ENCODE data around the gene MEIG1. TPM values are rescaled to one million over a fixed set of nuclear protein-coding genes. Genes with fewer than 3 reads are reported as not detected.

MEIG1 gene
- total RNA-seq, 1 experiment from 2014 or later = not detected

DNA sequence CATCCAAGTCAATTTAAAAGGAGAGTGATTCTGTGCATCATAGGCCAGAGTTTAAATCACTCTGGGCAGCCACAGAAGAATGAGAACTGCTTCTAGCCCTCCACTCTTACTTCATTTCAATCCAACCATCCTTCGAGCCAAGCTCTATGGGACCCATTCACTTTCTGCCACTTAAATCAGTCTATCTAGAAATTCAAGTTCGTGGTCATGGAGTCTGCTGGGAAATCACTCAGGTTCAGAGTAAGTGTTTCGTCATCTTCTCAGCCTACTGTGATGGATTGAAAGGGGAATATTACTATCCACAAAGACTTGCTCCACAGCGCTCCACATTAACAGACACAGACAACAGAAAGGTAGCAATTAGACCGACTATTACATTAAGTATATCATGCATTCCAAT, 9.9 kb upstream of the MEIG1 start:
- Mint-ChIP-seq H3K36me3 (ENCODE audit: insufficient read depth, unreplicated experiment) (peaks cover 64% of the 10 kb centered on the region), H3K27me3 (ENCODE audit: insufficient read depth, unreplicated experiment) (no peaks in the 10 kb centered on the region), H3K4me1 (ENCODE audit: low read depth, unreplicated experiment) (no peaks in the 10 kb centered on the region), H3K27ac (ENCODE audit: unreplicated experiment) (no peak overlapping the region), H3K4me3 (ENCODE audit: unreplicated experiment) (no peak overlapping the region), H3K9me3 (ENCODE audit: unreplicated experiment) (no peaks in the 10 kb centered on the region)
- Histone ChIP-seq H3K9me3 (no peaks in the 10 kb centered on the region), H3K4me1 (no peaks in the 10 kb centered on the region), H3K36me3 (ENCODE audit: control insufficient read depth, insufficient read depth, low read length) (peaks cover 6% of the 10 kb centered on the region), H3K4me3 (ENCODE audit: low read depth, low read length) (no peak overlapping the region), H3K27me3 (replicated peaks; ENCODE audit: control insufficient read depth, insufficient read depth, low read length) (no peaks in the 10 kb centered on the region)
- ChIA-PET POLR2A (no interaction called here), CTCF (interaction anchor here (1.2 kb wide), 1 partner anchor 155 kb away, joined by 4 read pairs; no protein-coding TSS in a partner anchor)
- BruUV-seq (replicated peaks) = no TSS peak
- TF ChIP-seq, protein P1, sequence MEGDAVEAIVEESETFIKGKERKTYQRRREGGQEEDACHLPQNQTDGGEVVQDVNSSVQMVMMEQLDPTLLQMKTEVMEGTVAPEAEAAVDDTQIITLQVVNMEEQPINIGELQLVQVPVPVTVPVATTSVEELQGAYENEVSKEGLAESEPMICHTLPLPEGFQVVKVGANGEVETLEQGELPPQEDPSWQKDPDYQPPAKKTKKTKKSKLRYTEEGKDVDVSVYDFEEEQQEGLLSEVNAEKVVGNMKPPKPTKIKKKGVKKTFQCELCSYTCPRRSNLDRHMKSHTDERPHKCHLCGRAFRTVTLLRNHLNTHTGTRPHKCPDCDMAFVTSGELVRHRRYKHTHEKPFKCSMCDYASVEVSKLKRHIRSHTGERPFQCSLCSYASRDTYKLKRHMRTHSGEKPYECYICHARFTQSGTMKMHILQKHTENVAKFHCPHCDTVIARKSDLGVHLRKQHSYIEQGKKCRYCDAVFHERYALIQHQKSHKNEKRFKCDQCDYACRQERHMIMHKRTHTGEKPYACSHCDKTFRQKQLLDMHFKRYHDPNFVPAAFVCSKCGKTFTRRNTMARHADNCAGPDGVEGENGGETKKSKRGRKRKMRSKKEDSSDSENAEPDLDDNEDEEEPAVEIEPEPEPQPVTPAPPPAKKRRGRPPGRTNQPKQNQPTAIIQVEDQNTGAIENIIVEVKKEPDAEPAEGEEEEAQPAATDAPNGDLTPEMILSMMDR (IDR thresholded peaks at IDR 0.05; ENCODE audit: insufficient read depth in 1 of 2, low read depth in 1 of 2, low read length in 1 of 2, severe bottlenecking in 1 of 2, unreplicated experiment in 1 of 2) = no peak
- DNase-seq = no peak
- intact Hi-C loops (cut with micrococcal nuclease; ENCODE audit: unreplicated experiment) = no loop called here

DNA sequence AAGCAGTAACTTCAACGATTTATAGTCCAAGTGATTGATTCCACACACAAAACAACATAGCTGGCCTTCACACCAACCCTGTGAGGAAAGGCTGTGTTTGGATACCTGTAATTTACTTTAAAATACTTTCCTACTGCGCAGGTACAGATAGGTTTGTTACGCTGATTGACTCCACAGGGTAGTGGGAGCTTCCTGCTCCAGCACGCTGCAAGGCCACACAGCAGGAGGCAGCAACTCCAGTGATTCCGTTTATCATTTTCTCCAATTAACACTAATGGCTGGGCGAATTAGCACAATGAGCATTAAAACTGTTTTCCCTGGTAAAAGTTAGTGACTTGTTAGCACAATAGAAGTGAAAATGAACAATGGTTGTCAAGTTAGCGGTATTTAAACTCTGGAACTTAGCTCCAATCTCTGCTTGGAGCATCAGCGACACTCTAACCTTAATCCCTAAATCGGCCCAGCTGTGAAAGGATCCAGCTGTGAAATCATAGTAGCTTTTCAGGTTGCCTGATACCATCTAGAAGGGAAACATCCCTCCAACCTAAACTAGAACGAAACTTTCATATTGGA, 6.3 kb upstream of the MEIG1 start:
- Mint-ChIP-seq H3K9me3 (ENCODE audit: unreplicated experiment) (no peaks in the 10 kb centered on the region), H3K4me1 (ENCODE audit: low read depth, unreplicated experiment) (peaks cover 6% of the 10 kb centered on the region), H3K27ac (ENCODE audit: unreplicated experiment) (peak overlapping the region; percentile 99), H3K4me3 (ENCODE audit: unreplicated experiment) (peak overlapping the region; percentile 87), H3K27me3 (ENCODE audit: insufficient read depth, unreplicated experiment) (no peaks in the 10 kb centered on the region), H3K36me3 (ENCODE audit: insufficient read depth, unreplicated experiment) (peaks cover 31% of the 10 kb centered on the region)
- peaks cover 4% of the 10 kb centered on the region; the same call in 1 of the 2 replicates for H3K4me1 ChIP-seq
- H3K9me3 ChIP-seq = no peaks in the 10 kb centered on the region
- no peaks in the 10 kb centered on the region for H3K36me3 ChIP-seq (ENCODE audit: control insufficient read depth, insufficient read depth, low read length)
- TF ChIP-seq, protein P1 (IDR thresholded peaks at IDR 0.05; ENCODE audit: insufficient read depth in 1 of 2, low read depth in 1 of 2, low read length in 1 of 2, severe bottlenecking in 1 of 2, unreplicated experiment in 1 of 2) = no peak
- ChIA-PET CTCF (interaction anchor here (0.6 to 2.2 kb wide), 7 partner anchors 13 to 393 kb away, joined by 3 to 12 read pairs (median 6); partner anchors contain the start of genes CDNF, HSPA14, MSANTD7 and NMT2), POLR2A (interaction anchor here (0.6 to 2.2 kb wide), 6 partner anchors 30 to 424 kb away, joined by 3 to 25 read pairs (median 3); partner anchors contain the start of genes CDNF, HSPA14, MSANTD7 and SUV39H2)
- peak overlapping the region; percentile 85 for H3K4me3 ChIP-seq (ENCODE audit: low read depth, low read length)
- no peaks in the 10 kb centered on the region for H3K27me3 ChIP-seq (replicated peaks; ENCODE audit: control insufficient read depth, insufficient read depth, low read length)
- TSS peak; percentile 44 for BruUV-seq (replicated peaks)
- DNase-seq = peak in 1 of 2 experiments; percentile 24
- intact Hi-C loops (cut with micrococcal nuclease; ENCODE audit: unreplicated experiment) = loop anchor here (1.0 to 10.0 kb wide), 2 partner anchors 378 to 454 kb away; no protein-coding TSS in a partner anchor

DNA sequence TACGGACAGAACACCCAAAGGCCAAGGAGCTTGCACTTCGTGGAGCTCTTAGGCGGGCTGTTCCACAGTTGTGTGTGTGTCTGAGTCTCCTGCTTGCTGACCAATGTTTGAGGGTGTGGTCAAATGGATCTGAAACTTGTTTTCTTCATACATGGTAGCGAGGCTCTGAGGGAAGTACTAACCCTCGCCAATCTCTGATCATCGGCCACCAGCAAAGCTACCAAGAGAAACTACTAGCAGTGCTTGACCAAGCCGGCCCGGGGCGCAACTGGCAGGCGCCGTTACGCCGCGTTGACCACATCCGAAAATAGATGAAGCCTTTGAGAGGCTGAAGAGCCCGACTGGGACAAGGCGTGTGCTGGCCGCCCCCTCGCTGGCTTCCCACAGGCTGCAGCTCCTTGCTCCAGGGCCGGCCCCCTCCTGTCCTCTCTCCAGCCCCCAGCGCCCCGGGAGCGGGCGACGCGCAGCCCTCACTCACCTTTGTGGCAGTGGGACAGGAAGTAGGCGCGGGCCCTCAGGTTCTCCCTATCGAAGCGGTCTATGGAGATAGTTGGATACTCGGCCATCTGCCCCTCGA, 5.7 kb upstream of the MEIG1 start:
- BruUV-seq (replicated peaks) = no TSS peak
- no peaks in the 10 kb centered on the region for H3K27me3 Mint-ChIP-seq (ENCODE audit: insufficient read depth, unreplicated experiment)
- H3K9me3 ChIP-seq = no peaks in the 10 kb centered on the region
- CTCF ChIA-PET = interaction anchor here (0.6 to 2.2 kb wide), 7 partner anchors 12 to 768 kb away, joined by 3 to 12 read pairs (median 5); partner anchors contain the start of genes CDNF, HSPA14 and MSANTD7
- peaks cover 6% of the 10 kb centered on the region for H3K4me1 Mint-ChIP-seq (ENCODE audit: low read depth, unreplicated experiment)
- no peaks in the 10 kb centered on the region for H3K27me3 ChIP-seq (replicated peaks; ENCODE audit: control insufficient read depth, insufficient read depth, low read length)
- H3K36me3 Mint-ChIP-seq (ENCODE audit: insufficient read depth, unreplicated experiment) = peaks cover 27% of the 10 kb centered on the region
- intact Hi-C loops (cut with micrococcal nuclease; ENCODE audit: unreplicated experiment) = loop anchor here (1.0 to 10.0 kb wide), 2 partner anchors 379 to 454 kb away; no protein-coding TSS in a partner anchor
- H3K4me3 ChIP-seq (ENCODE audit: low read depth, low read length) = peak overlapping the region; percentile 85
- peak overlapping the region; percentile 87 for H3K4me3 Mint-ChIP-seq (ENCODE audit: unreplicated experiment)
- peaks cover 4% of the 10 kb centered on the region; the same call in 1 of the 2 replicates for H3K4me1 ChIP-seq
- peak overlapping the region; percentile 99 for H3K27ac Mint-ChIP-seq (ENCODE audit: unreplicated experiment)
- TF ChIP-seq, protein P1 (IDR thresholded peaks at IDR 0.05; ENCODE audit: insufficient read depth in 1 of 2, low read depth in 1 of 2, low read length in 1 of 2, severe bottlenecking in 1 of 2, unreplicated experiment in 1 of 2) = peak in 1 of 2 experiments; percentile 32
- POLR2A ChIA-PET = interaction anchor here (0.5 to 2.2 kb wide), 7 partner anchors 20 to 425 kb away, joined by 3 to 25 read pairs (median 3); partner anchors contain the start of genes CDNF, HSPA14, MSANTD7 and SUV39H2
- H3K36me3 ChIP-seq (ENCODE audit: control insufficient read depth, insufficient read depth, low read length) = no peaks in the 10 kb centered on the region
- DNase-seq = peak in 1 of 2 experiments; percentile 67
- no peaks in the 10 kb centered on the region for H3K9me3 Mint-ChIP-seq (ENCODE audit: unreplicated experiment)
